Amniotic stem cell (primary cell): ENCODE measurements around the gene DLG2.

Source experiments
- DNase-seq: peaks from one replicate; lab custom pipeline; 2025; lab: John Stamatoyannopoulos, UW

DLG2 gene

GRCh38 chr11:83678831-83679584, 1948.1 kb downstream of the DLG2 start:
- DNase-seq: no peak

- DNase-seq: no peak
Observed at GRCh38 chr11:83677730-83678129, 1949.4 kb downstream of the DLG2 start.

GRCh38 chr11:83676056-83676601, 1951.0 kb downstream of the DLG2 start:
- DNase-seq: no peak

GRCh38 chr11:83674102-83674896, 1952.8 kb downstream of the DLG2 start:
- no peak for DNase-seq

- no peak for DNase-seq
Observed at GRCh38 chr11:83671289-83671688, 1955.9 kb downstream of the DLG2 start.

- no peak for DNase-seq
Observed at GRCh38 chr11:83666149-83666548, 1961.0 kb downstream of the DLG2 start.

GRCh38 chr11:83663988-83664387, 1963.2 kb downstream of the DLG2 start:
- DNase-seq: no peak

- DNase-seq: no peak
Observed at GRCh38 chr11:83663446-83663845, 1963.7 kb downstream of the DLG2 start.

GRCh38 chr11:83662494-83662893, 1964.7 kb downstream of the DLG2 start:
- DNase-seq: no peak

- DNase-seq: no peak
Observed at GRCh38 chr11:83661491-83662350, 1965.4 kb downstream of the DLG2 start.

- DNase-seq: no peak
Observed at GRCh38 chr11:83659466-83659865, 1967.7 kb downstream of the DLG2 start.

GRCh38 chr11:83656796-83657330, 1970.3 kb downstream of the DLG2 start:
- DNase-seq: no peak

GRCh38 chr11:83655976-83656375, 1971.2 kb downstream of the DLG2 start:
- no peak for DNase-seq

- DNase-seq: no peak
Observed at GRCh38 chr11:83649528-83649855, 1977.7 kb downstream of the DLG2 start.

- DNase-seq: no peak
Observed at GRCh38 chr11:83648610-83649527, 1978.3 kb downstream of the DLG2 start.

GRCh38 chr11:83645561-83645960, 1981.6 kb downstream of the DLG2 start:
- DNase-seq: no peak

GRCh38 chr11:83643115-83643514, 1984.0 kb downstream of the DLG2 start:
- no peak for DNase-seq

- DNase-seq: no peak
Observed at GRCh38 chr11:83642500-83642899, 1984.6 kb downstream of the DLG2 start.

- no peak for DNase-seq
Observed at GRCh38 chr11:83641511-83641910, 1985.6 kb downstream of the DLG2 start.

GRCh38 chr11:83639995-83640758, 1987.0 kb downstream of the DLG2 start:
- no peak for DNase-seq
